Spleen (tissue), 11 donors: ENCODE results near the gene CD300E. TPM values are rescaled to one million over a fixed set of nuclear protein-coding genes. Genes with fewer than 3 reads are reported as not detected.

Experiments used
- DNase-seq: peaks from one replicate; pipeline ENCODE4 v3.0.0-alpha.2; 2020
- H3K27ac ChIP-seq, 8 donors: fragments of 200-600 bp; sonication (generic) in 7 of 8; 1 replicate in 4 of 8; 2 replicates in 4 of 8; pipeline versions ENCODE4 v1.5.0 to v1.8.0; 2016 to 2021; ENCODE audit warnings: inconsistent platforms in 4 of 8, mild to moderate bottlenecking in 4 of 8, moderate library complexity in 1 of 8
- H3K27me3 ChIP-seq, 7 donors: fragments of 200-600 bp; sonication (generic) in 6 of 7; replicated peaks in 1 of 7; 1 replicate in 4 of 7; 2 replicates in 3 of 7; pipeline versions ENCODE4 v1.5.0 to v1.8.0; 2016 to 2021; ENCODE audit warnings: inconsistent platforms in 3 of 7, mild to moderate bottlenecking in 1 of 7
- H3K36me3 ChIP-seq, 6 donors: fragments of 200-600 bp; sonication (generic) in 5 of 6; 1 replicate in 4 of 6; 2 replicates in 2 of 6; pipeline versions ENCODE4 v1.5.0 to v1.8.0; 2016 to 2021; ENCODE audit warnings: inconsistent platforms in 2 of 6
- H3K4me1 ChIP-seq, 6 donors: fragments of 200-600 bp; sonication (generic) in 5 of 6; 1 replicate in 3 of 6; 2 replicates in 3 of 6; pipeline versions ENCODE4 v1.5.0 to v1.8.0; 2016 to 2021; ENCODE audit warnings: inconsistent platforms in 3 of 6
- H3K4me3 ChIP-seq, 8 donors: fragments of 200-600 bp; sonication (generic) in 7 of 8; 1 replicate in 4 of 8; 2 replicates in 4 of 8; pipeline versions ENCODE4 v1.5.0 to v1.8.0; 2016 to 2021; ENCODE audit warnings: inconsistent platforms in 4 of 8, mild to moderate bottlenecking in 4 of 8, moderate library complexity in 2 of 8
- H3K9me3 ChIP-seq, 8 donors: fragments of 200-600 bp; sonication (generic) in 7 of 8; 1 replicate in 4 of 8; 2 replicates in 4 of 8; pipeline versions ENCODE4 v1.5.0 to v1.8.0; 2016 to 2021; ENCODE audit warnings: inconsistent platforms in 4 of 8
- CTCF ChIP-seq, 11 experiments: fragments of 200-600 bp in 7 of 11; fragments of 450-650 bp in 4 of 11; sonication (generic) in 4 of 11; IDR thresholded peaks in 8 of 11; conservative IDR thresholded peaks in 3 of 11; 1 replicate in 7 of 11; 2 replicates in 4 of 11; pipeline versions ENCODE4 v1.4.0 to v1.8.0; 2016 to 2021; ENCODE audit warnings: antibody characterized with exemption in 11 of 11, inconsistent platforms in 4 of 11, mild to moderate bottlenecking in 1 of 11
- POLR2A ChIP-seq, 3 donors: fragments of 450-650 bp; IDR thresholded peaks; one replicate each; pipeline ENCODE4 v1.5.1; 2017; ENCODE audit warnings: antibody characterized with exemption in 3 of 3, mild to moderate bottlenecking in 1 of 3
- POLR2AphosphoS5 ChIP-seq, 3 donors: sonication (generic); formaldehyde crosslinking; IDR thresholded peaks; one replicate each; pipeline ENCODE4 v1.5.1; 2017; ENCODE audit warnings: antibody characterized with exemption in 3 of 3
- whole genome bisulfite sequencing, 5 donors: extraction: QIAGEN DNeasy Blood & Tissue Kit in 3 of 5; methylation state at CpG; one replicate each; pipeline versions ENCODE4 v1.1.5 to v1.1.7; 2013 to 2018; 5-methylcytosine and 5-hydroxymethylcytosine counted together
- intact Hi-C: fragments of 100-400 bp; cut with DNase I; formaldehyde crosslinking; loops from one replicate; pipeline ENCODE4 v1.15.0; 2023; ENCODE audit warnings: low total_unique reads
- polyA plus RNA-seq, 3 donors: library from polyadenylated mRNA; stranded (reverse); fragments of 200-250 nt; gene quantifications; one replicate each; pipeline ENCODE4 v1.2.1, GENCODE V29; 2013
- total RNA-seq, 7 donors: library from RNA; depleted of rRNA in 3 of 7; stranded (reverse); fragments of >200 nt in 3 of 7; fragmentation: NEBNext Ultra II Directional in 4 of 7; extraction: Animal tissue kit (Norgen Biotek cat#: 25700) in 4 of 7; gene quantifications; one replicate each; pipeline versions ENCODE4 v1.1.0 to v1.2.1, GENCODE V29; 2016 to 2021
- donor health status: healthy with polysubstance abuse.
- donor health status: DM: no; HTN: no; CAD: no; lungs with moderate emphysema.
- donor health status: DM: no; HTN: no; CAD: no.
- donor health status: Bipolar disorder and iron deficiency.
- donor health status: healthy.
- donor health status: DM: no; HTN: no; CAD: no.
- donor health status: DM: yes; HTN: yes; CAD: no.

CD300E gene
- total and polyA plus RNA-seq, 10 donors = 0.99 to 20.3 (median 5.7) TPM

GRCh38 chr17:74616696-74617095 lies 6.8 kb downstream of the CD300E start:
- no peaks in the 10 kb centered on the region for H3K9me3 ChIP-seq
- WGBS, 5 donors = 87 to 95% (median 95%) methylated on average over 5 to 7 of the region's 7 CpGs
- peaks cover 0 to 89% (median 7%) of the 10 kb centered on the region in 7 donors for H3K27me3 ChIP-seq
- TF ChIP-seq CTCF (IDR thresholded peaks at IDR 0.05 in 8 of 11, conservative IDR thresholded peaks at IDR 0.05 in 3 of 11) = no peak
- no peaks in the 10 kb centered on the region for H3K36me3 ChIP-seq
- no peak overlapping the region for H3K27ac ChIP-seq
- H3K4me1 ChIP-seq = peaks cover 0 to 28% (median 11%) of the 10 kb centered on the region in 6 donors
- no peak for DNase-seq
- H3K4me3 ChIP-seq = no peak overlapping the region
- intact Hi-C loops = no loop called here

GRCh38 chr17:74612046-74612445 lies 11.5 kb downstream of the CD300E start:
- no peak for DNase-seq
- Histone ChIP-seq H3K27ac (no peak overlapping the region), H3K27me3 (peaks cover 0 to 87% (median 7%) of the 10 kb centered on the region in 7 donors), H3K36me3 (no peaks in the 10 kb centered on the region), H3K4me3 (no peak overlapping the region), H3K4me1 (peaks cover 0 to 19% (median 11%) of the 10 kb centered on the region in 6 donors), H3K9me3 (no peaks in the 10 kb centered on the region)
- WGBS, 5 donors = 87 to 95% (median 90%) methylated on average over 6 of the region's 6 CpGs
- TF ChIP-seq POLR2A (IDR thresholded peaks at IDR 0.05) (no peak), POLR2AphosphoS5 (IDR thresholded peaks at IDR 0.05) (no peak), CTCF (IDR thresholded peaks at IDR 0.05 in 8 of 11, conservative IDR thresholded peaks at IDR 0.05 in 3 of 11) (no peak)
- intact Hi-C loops = no loop called here

- DNase-seq = no peak
- no peak for TF ChIP-seq POLR2AphosphoS5 (IDR thresholded peaks at IDR 0.05)
- no peak for TF ChIP-seq CTCF (IDR thresholded peaks at IDR 0.05 in 8 of 11, conservative IDR thresholded peaks at IDR 0.05 in 3 of 11)
- no peak for TF ChIP-seq POLR2A (IDR thresholded peaks at IDR 0.05)
- intact Hi-C loops = no loop called here
- H3K9me3 ChIP-seq = no peaks in the 10 kb centered on the region
- no peak overlapping the region for H3K4me3 ChIP-seq
- no peak overlapping the region for H3K27ac ChIP-seq
- peaks cover 0 to 83% (median 7%) of the 10 kb centered on the region in 7 donors for H3K27me3 ChIP-seq
- peaks cover 0 to 20% (median 12%) of the 10 kb centered on the region in 6 donors for H3K4me1 ChIP-seq
- WGBS, 5 donors = 31 to 39% (median 35%) methylated on average over 2 of the region's 2 CpGs
- no peaks in the 10 kb centered on the region for H3K36me3 ChIP-seq
Measured at GRCh38 chr17:74610108-74610507, 13.4 kb downstream of the CD300E start.

- WGBS, 5 donors = 94 to 98% (median 96%) methylated on average over 3 of the region's 3 CpGs
- Histone ChIP-seq H3K4me1 (peaks cover 0 to 32% (median 17%) of the 10 kb centered on the region in 6 donors), H3K27ac (no peak overlapping the region), H3K36me3 (no peaks in the 10 kb centered on the region), H3K9me3 (no peaks in the 10 kb centered on the region), H3K4me3 (no peak overlapping the region), H3K27me3 (peaks cover 0 to 82% (median 0%) of the 10 kb centered on the region in 7 donors)
- intact Hi-C loops = no loop called here
- no peak for TF ChIP-seq POLR2AphosphoS5 (IDR thresholded peaks at IDR 0.05)
- no peak for TF ChIP-seq CTCF (IDR thresholded peaks at IDR 0.05 in 8 of 11, conservative IDR thresholded peaks at IDR 0.05 in 3 of 11)
- TF ChIP-seq POLR2A (IDR thresholded peaks at IDR 0.05) = no peak
- no peak for DNase-seq
Measured at GRCh38 chr17:74608511-74608910, 15.0 kb downstream of the CD300E start.
